H54 (cell line): ENCODE data around the gene ST3GAL3.

ENCODE experiments used
- DNase-seq: peaks from one replicate; pipeline ENCODE4 v3.0.0; 2011; ENCODE audit warnings: low spot score, mixed read lengths; ENCODE audit not compliant: insufficient read length
- FAIRE-seq: peaks from 3 replicates; lab custom pipeline; 2011; peaks lifted over from hg19 to GRCh38; lab: Jason Lieb, UNC
- POLR2A ChIP-seq: IDR thresholded peaks from 2 replicates; pipeline ENCODE4 v1.6.1; 2011; ENCODE audit warnings: low read depth, mild to moderate bottlenecking, low read length

The ST3GAL3 gene

DNA sequence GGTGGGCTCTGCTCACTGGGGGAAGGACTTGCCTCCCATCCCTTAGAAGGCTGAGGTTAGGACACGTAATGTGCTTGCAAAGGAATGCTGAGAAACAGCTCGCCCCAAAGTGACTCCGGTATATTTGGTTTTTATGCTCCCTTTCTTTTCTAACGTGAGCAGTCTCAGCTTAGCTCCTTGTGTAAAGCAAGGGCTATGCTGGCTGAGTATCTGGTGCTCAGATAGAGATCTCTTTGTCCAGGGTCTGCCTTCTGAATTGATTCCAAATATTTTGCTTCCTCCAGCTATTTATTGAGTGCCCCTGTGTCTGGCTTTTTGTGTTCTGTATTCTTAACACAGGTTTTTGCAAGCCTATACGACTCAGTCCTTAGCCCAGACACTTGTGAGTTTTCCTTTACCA lies 131.7 kb downstream of the ST3GAL3 start:
- FAIRE-seq: no peak
- TF ChIP-seq POLR2A: no peak
- no peak for DNase-seq

DNA sequence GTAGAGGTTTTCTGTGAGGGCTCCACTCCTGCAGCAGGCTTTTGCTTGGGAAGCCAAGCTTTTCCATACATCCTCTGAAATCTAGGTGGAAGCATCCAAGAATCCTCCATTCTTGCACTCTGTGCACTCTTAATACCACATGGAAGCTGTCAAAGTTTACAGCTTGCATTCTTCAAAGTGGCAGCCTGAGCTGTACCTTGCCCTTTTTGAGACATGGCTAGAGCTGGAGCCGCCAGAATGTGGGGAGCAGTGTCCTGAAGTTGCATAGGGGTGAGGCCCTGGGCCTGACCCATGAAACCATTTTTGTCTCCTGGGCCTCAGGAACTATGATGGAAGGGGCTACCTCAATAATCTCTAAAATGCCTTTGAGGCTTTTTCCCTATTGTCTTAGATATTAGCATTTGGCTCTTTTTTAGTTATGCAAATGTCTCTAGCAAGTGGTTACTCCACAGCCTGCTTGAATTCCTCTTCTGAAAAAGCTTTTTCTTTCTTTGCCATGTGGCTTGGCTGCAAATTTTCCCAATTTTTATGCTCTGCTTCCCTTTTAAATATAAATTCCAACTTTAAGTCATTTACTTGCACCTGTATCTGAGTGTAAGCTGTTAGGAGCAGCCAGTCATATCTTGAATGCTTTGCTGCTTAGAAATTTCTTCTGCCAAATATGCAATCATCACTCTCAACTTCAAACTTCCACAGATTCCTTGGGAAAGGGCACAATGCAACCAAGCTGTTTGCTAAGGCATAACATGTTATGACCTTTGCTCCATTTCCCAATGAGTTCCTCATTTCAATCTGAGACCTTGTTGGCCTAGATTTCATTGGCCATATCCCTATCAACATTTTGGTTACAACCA lies 134.2 kb downstream of the ST3GAL3 start:
- DNase-seq (no peak), FAIRE-seq (no peak)
- no peak for TF ChIP-seq POLR2A

DNA sequence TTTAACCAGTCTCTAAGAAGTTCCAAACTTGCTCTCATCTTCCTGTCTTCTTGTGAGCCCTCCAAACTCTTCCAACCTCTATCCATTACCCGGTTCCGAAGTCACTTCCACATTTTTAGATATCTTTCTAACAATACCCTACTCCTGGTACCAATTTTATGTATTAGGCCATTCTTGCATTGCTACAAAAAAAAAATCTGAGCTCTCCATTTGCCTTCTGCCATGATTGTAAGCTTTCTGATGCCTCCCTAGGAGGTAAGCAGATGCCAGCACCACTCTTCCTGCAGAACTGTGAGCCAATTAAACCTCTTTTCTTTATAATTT lies 134.8 kb downstream of the ST3GAL3 start:
- FAIRE-seq: no peak
- no peak for DNase-seq
- TF ChIP-seq POLR2A: no peak

DNA sequence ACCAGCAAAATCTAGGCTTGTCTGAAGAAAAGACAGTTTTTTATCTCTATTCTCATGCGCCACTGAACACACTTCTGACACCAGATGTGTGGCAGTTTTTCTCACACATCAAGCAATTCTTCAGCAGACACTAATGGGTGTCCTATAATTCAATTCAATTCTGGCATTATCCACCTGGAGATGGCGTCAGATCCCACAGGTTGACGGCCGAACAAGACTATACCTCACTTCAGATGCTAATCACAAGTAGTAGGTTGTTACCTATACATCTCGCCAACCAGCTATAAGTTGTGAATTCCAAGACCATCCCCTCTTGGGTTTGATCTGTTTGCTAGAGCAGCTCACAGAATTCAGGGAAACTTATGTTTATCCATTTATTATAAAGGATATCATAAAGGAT lies 136.3 kb downstream of the ST3GAL3 start:
- no peak for DNase-seq
- FAIRE-seq: peak; percentile 41
- TF ChIP-seq POLR2A: no peak

DNA sequence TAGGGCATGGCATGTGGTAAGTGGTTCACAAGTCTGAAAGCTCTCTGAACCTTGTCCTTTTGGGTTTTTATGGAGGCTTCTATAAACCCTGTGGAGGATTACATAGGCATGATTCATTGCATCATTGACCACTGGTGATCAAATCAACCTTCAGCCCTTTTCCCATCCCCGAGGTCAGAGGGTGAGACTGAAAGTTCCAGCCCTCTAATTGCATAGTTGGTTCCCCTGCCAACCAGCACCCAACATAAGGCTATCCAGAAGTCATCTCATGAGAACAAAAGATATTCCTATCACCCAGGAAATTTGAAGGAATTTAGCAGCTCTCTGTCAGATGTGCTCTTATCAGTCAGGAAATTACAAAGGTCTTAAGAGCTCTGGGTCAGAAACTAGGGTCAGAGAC lies 136.8 kb downstream of the ST3GAL3 start:
- DNase-seq: no peak
- FAIRE-seq: peak; percentile 64

DNA sequence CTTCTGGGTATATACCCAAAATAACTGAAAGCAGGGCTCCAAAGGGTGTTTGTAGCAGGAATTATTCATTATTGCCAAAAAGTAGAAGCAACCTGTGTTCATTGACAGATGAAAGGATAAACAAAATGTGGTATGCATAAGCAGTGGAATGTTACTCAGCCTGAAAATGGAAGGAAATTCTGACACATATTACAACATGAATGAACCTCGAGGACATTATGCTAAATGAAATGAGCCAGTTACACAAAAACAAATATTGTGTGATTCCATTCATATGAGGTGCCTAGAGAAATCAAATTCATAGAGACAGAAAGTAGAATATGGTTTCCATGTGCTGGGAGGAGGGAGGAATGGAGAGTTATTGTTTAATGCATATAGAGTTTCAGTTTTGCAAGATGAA lies 140.0 kb downstream of the ST3GAL3 start:
- DNase-seq (no peak), FAIRE-seq (peak; percentile 15)
- TF ChIP-seq POLR2A: no peak

More for the DNA sequence above, 136.8 kb downstream of the ST3GAL3 start:
- TF ChIP-seq POLR2A: no peak

GRCh38 chr1:43847882-43848281 lies 140.5 kb downstream of the ST3GAL3 start:
- DNase-seq: no peak
- FAIRE-seq: no peak
- TF ChIP-seq POLR2A: no peak

DNA sequence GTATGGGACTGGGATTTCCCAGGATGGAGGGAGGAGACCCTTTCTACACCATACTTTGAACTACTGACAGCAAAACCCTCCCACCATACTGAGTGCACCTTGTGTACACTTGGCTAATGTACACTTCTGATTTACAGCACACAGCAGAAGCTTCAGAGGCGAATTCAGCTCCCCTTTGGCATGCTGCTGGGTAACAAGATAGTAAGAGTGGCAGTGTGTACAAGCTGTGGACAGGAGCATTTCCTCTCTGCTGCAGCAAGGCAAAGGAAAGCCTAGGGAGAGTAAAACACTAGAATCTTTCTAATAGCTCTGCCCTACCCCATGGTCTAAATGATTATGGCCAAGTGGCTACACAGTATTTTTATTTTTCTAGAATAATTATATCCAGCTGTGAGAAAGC lies 142.3 kb downstream of the ST3GAL3 start:
- TF ChIP-seq POLR2A: no peak
- no peak for DNase-seq
- FAIRE-seq: no peak

GRCh38 chr1:43850591-43851233 lies 143.4 kb downstream of the ST3GAL3 start:
- no peak for FAIRE-seq
- DNase-seq: no peak
- TF ChIP-seq POLR2A: no peak

GRCh38 chr1:43851561-43852338 lies 144.4 kb downstream of the ST3GAL3 start:
- no peak for TF ChIP-seq POLR2A
- DNase-seq (no peak), FAIRE-seq (no peak)

GRCh38 chr1:43853161-43853921 lies 146.0 kb downstream of the ST3GAL3 start:
- no peak for TF ChIP-seq POLR2A
- FAIRE-seq (peak; percentile 78), DNase-seq (peak; percentile 26)

DNA sequence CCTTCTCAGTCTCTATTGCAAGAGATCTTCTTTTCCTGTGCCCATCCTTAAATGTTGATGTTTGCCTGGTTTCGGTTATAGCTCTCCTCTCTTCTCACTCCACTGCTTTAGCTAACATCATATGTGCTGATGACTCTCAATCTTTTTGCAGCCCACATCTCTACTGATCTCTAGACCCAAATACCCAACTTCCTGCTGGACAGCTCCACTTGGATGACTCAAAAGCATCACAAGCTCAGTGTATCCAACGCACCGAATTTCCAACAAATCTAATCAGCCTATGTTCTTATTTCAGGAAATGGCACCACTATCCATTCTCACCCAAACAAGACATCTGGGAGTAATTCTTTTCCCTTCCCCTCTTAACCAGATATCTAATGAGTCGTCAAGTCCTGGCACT lies 147.1 kb downstream of the ST3GAL3 start:
- TF ChIP-seq POLR2A: no peak
- DNase-seq: no peak
- no peak for FAIRE-seq

GRCh38 chr1:43856188-43856587 lies 148.9 kb downstream of the ST3GAL3 start:
- no peak for FAIRE-seq

More at GRCh38 chr1:43856188-43856587, 148.9 kb downstream of the ST3GAL3 start:
- no peak for TF ChIP-seq POLR2A
- no peak for DNase-seq
